CD4-positive, alpha-beta T cell treated with Interleukin-2 at 100 ng/mL for 4 hours (primary cell): ENCODE data around the gene C1orf198.
"Not testable (repeated sequence)": the region's sequence is repeated elsewhere in the genome, so short reads cannot be mapped to it uniquely, and the experiment has no call there.

ENCODE experiments used
- DNase-seq: peaks from one replicate; pipeline ENCODE4 v3.0.0-alpha.2; 2020; ENCODE audit warnings: low spot score

C1orf198 gene

GRCh38 chr1:230860617-230861384 is 7.5 kb downstream of the C1orf198 start:
- no peak for DNase-seq

- DNase-seq: no peak
Measured at GRCh38 chr1:230858918-230859729, 9.2 kb downstream of the C1orf198 start.

GRCh38 chr1:230858236-230858820 is 10.0 kb downstream of the C1orf198 start:
- no peak for DNase-seq

- no peak for DNase-seq
Measured at GRCh38 chr1:230857822-230858221, 10.5 kb downstream of the C1orf198 start.

GRCh38 chr1:230857077-230857476 is 11.2 kb downstream of the C1orf198 start:
- no peak for DNase-seq

GRCh38 chr1:230855886-230856285 is 12.4 kb downstream of the C1orf198 start:
- no peak for DNase-seq

GRCh38 chr1:230854423-230854822 is 13.9 kb downstream of the C1orf198 start:
- DNase-seq: no peak

GRCh38 chr1:230853731-230854130 is 14.6 kb downstream of the C1orf198 start:
- DNase-seq: no peak

- DNase-seq: no peak
Measured at GRCh38 chr1:230852959-230853358, 15.4 kb downstream of the C1orf198 start.

- no peak for DNase-seq
Measured at GRCh38 chr1:230851291-230851691, 17.0 kb downstream of the C1orf198 start.

GRCh38 chr1:230850547-230850946 is 17.8 kb downstream of the C1orf198 start:
- no peak for DNase-seq

- DNase-seq: no peak
Measured at GRCh38 chr1:230849451-230850224, 18.7 kb downstream of the C1orf198 start.

- DNase-seq: no peak
Measured at GRCh38 chr1:230848235-230848634, 20.1 kb downstream of the C1orf198 start.

GRCh38 chr1:230845184-230845583 is 23.1 kb downstream of the C1orf198 start:
- not testable (repeated sequence) for DNase-seq

GRCh38 chr1:230844561-230844960 is 23.8 kb downstream of the C1orf198 start:
- no peak for DNase-seq

- DNase-seq: no peak
Measured at GRCh38 chr1:230843503-230844309, 24.6 kb downstream of the C1orf198 start.

GRCh38 chr1:230842801-230843200 is 25.5 kb downstream of the C1orf198 start:
- no peak for DNase-seq

GRCh38 chr1:230839173-230839572 is 29.1 kb downstream of the C1orf198 start:
- no peak for DNase-seq

- DNase-seq: no peak
Measured at GRCh38 chr1:230836793-230837192, 31.5 kb downstream of the C1orf198 start.

- no peak for DNase-seq
Measured at GRCh38 chr1:230836347-230836746, 32.0 kb downstream of the C1orf198 start.

GRCh38 chr1:230834292-230834691 is 34.0 kb downstream of the C1orf198 start:
- no peak for DNase-seq
